SK-N-MC (cell line): Measurements from ENCODE around the gene C2CD4C.

Experiments
- DNase-seq: peaks from one replicate; pipeline ENCODE4 v3.0.0-alpha.2; 2011; ENCODE audit warnings: low read depth, low spot score
- H3K27ac ChIP-seq: fragments of 200-600 bp; sonication (generic); 2 replicates; pipeline ENCODE4 v1.5.1; 2016; ENCODE audit warnings: mixed run types
- H3K36me3 ChIP-seq: fragments of 200-600 bp; sonication (generic); 2 replicates; pipeline ENCODE4 v1.6.1; 2017; ENCODE audit warnings: antibody characterized with exemption, low read length, mixed read lengths; ENCODE audit not compliant: insufficient read depth
- H3K4me3 ChIP-seq: fragments of 200-600 bp; sonication (generic); 2 replicates; pipeline ENCODE4 v1.5.1; 2016
- H3K9ac ChIP-seq: fragments of 200-600 bp; sonication (generic); 2 replicates; pipeline ENCODE4 v1.8.0; 2017; ENCODE audit warnings: mixed run types, mixed read lengths; ENCODE audit not compliant: insufficient read length
- H3K9me3 ChIP-seq: fragments of 200-600 bp; sonication (generic); 2 replicates; pipeline ENCODE4 v1.6.1; 2017; ENCODE audit warnings: low read depth, mild to moderate bottlenecking, antibody characterized with exemption, low read length, moderate library complexity, mixed read lengths
- EZH2 ChIP-seq: fragments of 200-600 bp; sonication (generic); IDR thresholded peaks from one replicate; pipeline ENCODE4 v1.6.1; 2017; ENCODE audit warnings: antibody characterized with exemption
- FOXP2 ChIP-seq: optimal IDR thresholded peaks from 2 replicates; pipeline ENCODE3; 2011; ENCODE audit warnings: mild to moderate bottlenecking, moderate library complexity; ENCODE audit not compliant: insufficient read depth; ENCODE audit errors: extremely low read length, control extremely low read depth
- POLR2AphosphoS5 ChIP-seq: IDR thresholded peaks from 2 replicates; pipeline ENCODE4 v1.6.1; 2012; ENCODE audit warnings: mild to moderate bottlenecking, low read depth, low read length, borderline replicate concordance

The C2CD4C gene

GRCh38 chr19:376111-376470 is 32.9 kb downstream of the C2CD4C start:
- no peak overlapping the region for H3K9ac ChIP-seq
- H3K27ac ChIP-seq: 0 out of 2 replicates have a peak overlapping the region, but pooled peaks have one; percentile 42
- no peak overlapping the region for H3K4me3 ChIP-seq
- H3K36me3 ChIP-seq: no peaks in the 10 kb centered on the region
- no peaks in the 10 kb centered on the region for H3K9me3 ChIP-seq
- no peak for TF ChIP-seq FOXP2
- TF ChIP-seq POLR2AphosphoS5: no peak
- TF ChIP-seq EZH2: no peak
- DNase-seq: no peak

- Histone ChIP-seq H3K9me3 (no peaks in the 10 kb centered on the region), H3K27ac (no peak overlapping the region), H3K9ac (no peak overlapping the region), H3K4me3 (no peak overlapping the region), H3K36me3 (no peaks in the 10 kb centered on the region)
- TF ChIP-seq FOXP2 (no peak), EZH2 (no peak), POLR2AphosphoS5 (no peak)
- DNase-seq: no peak
These were observed 33.4 kb downstream of the C2CD4C start for GRCh38 chr19:375395-376110.

GRCh38 chr19:374886-375235 is 34.1 kb downstream of the C2CD4C start:
- no peaks in the 10 kb centered on the region for H3K36me3 ChIP-seq
- H3K9me3 ChIP-seq: no peaks in the 10 kb centered on the region
- no peak overlapping the region for H3K9ac ChIP-seq
- no peak overlapping the region for H3K27ac ChIP-seq
- no peak for TF ChIP-seq POLR2AphosphoS5
- no peak for TF ChIP-seq FOXP2
- TF ChIP-seq EZH2: no peak
- no peak for DNase-seq
- no peak overlapping the region for H3K4me3 ChIP-seq

GRCh38 chr19:374183-374885 is 34.6 kb downstream of the C2CD4C start:
- H3K27ac ChIP-seq: no peak overlapping the region
- no peak overlapping the region for H3K4me3 ChIP-seq
- no peaks in the 10 kb centered on the region for H3K9me3 ChIP-seq
- TF ChIP-seq POLR2AphosphoS5 (no peak), FOXP2 (no peak), EZH2 (no peak)
- DNase-seq: no peak
- H3K9ac ChIP-seq: no peak overlapping the region
- no peaks in the 10 kb centered on the region for H3K36me3 ChIP-seq

- Histone ChIP-seq H3K36me3 (no peaks in the 10 kb centered on the region), H3K4me3 (no peak overlapping the region), H3K9ac (no peak overlapping the region), H3K27ac (no peak overlapping the region), H3K9me3 (no peaks in the 10 kb centered on the region)
- no peak for DNase-seq
- TF ChIP-seq POLR2AphosphoS5: no peak
- TF ChIP-seq FOXP2: no peak
- no peak for TF ChIP-seq EZH2
These were observed 35.4 kb downstream of the C2CD4C start for GRCh38 chr19:373391-374182.

- no peak for DNase-seq
- no peak overlapping the region for H3K4me3 ChIP-seq
- H3K27ac ChIP-seq: no peak overlapping the region
- no peaks in the 10 kb centered on the region for H3K9me3 ChIP-seq
- TF ChIP-seq POLR2AphosphoS5 (no peak), EZH2 (no peak), FOXP2 (no peak)
- H3K36me3 ChIP-seq: no peaks in the 10 kb centered on the region
- H3K9ac ChIP-seq: no peak overlapping the region
These were observed 36.5 kb downstream of the C2CD4C start for GRCh38 chr19:372306-372890.

- Histone ChIP-seq H3K36me3 (no peaks in the 10 kb centered on the region), H3K4me3 (no peak overlapping the region), H3K9ac (no peak overlapping the region), H3K27ac (no peak overlapping the region), H3K9me3 (no peaks in the 10 kb centered on the region)
- TF ChIP-seq EZH2 (no peak), POLR2AphosphoS5 (no peak), FOXP2 (no peak)
- DNase-seq: no peak
These were observed 37.3 kb downstream of the C2CD4C start for GRCh38 chr19:371501-372168.

- TF ChIP-seq EZH2 (no peak), FOXP2 (no peak), POLR2AphosphoS5 (no peak)
- Histone ChIP-seq H3K4me3 (no peak overlapping the region), H3K9ac (no peak overlapping the region), H3K27ac (no peak overlapping the region), H3K36me3 (no peaks in the 10 kb centered on the region), H3K9me3 (no peaks in the 10 kb centered on the region)
- DNase-seq: no peak
These were observed 38.2 kb downstream of the C2CD4C start for GRCh38 chr19:370641-371330.
